ENCODE data around the gene NECTIN4. TPM values are rescaled to one million over a fixed set of nuclear protein-coding genes. Genes with fewer than 3 reads are reported as not detected.

The NECTIN4 gene
- total and polyA plus RNA-seq, 2 experiments from 2014 or later = 0.16 TPM; not detected in 1

DNA sequence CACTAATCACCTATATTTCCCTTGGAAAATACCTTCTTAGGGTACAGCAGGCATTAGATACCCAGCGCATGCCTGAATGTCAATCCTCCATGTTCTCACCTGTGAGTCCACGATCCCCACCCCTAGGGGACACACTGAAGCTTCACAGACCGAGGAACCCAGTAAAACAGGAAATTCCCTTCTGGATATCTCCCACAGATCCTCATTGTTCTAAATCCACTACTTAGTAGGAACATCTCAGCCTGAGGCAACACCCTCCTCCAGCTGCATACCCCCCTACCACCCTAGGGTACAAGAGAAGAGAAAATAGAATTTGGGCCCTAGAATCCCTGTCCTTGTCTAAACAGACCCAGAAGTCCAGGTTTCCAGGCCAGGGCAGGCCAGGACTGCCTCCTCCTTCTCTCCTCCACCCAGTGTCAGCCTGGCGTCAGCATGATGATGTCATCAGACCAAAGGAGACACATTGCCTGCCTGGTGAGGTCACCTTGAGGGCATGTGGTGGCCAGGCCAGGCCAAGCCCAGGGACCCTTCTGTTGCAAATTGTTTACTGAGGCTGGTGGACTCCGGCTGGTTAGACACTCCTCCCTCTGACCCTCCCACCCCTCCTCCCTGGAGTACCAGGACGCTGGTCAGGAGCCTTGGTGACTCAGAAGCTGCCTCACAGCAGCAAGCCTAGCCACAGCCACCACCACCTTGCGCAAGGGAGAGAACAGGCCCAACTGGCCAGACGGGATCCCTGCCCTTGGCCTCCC, 6.2 kb downstream of the NECTIN4 start (continued):
- no peak for TF ChIP-seq CREB1 (CRISPR knock-in tag; IDR thresholded peaks at IDR 0.05; ENCODE audit: low read depth)
- TF ChIP-seq, protein P1, sequence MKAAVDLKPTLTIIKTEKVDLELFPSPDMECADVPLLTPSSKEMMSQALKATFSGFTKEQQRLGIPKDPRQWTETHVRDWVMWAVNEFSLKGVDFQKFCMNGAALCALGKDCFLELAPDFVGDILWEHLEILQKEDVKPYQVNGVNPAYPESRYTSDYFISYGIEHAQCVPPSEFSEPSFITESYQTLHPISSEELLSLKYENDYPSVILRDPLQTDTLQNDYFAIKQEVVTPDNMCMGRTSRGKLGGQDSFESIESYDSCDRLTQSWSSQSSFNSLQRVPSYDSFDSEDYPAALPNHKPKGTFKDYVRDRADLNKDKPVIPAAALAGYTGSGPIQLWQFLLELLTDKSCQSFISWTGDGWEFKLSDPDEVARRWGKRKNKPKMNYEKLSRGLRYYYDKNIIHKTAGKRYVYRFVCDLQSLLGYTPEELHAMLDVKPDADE (IDR thresholded peaks at IDR 0.05) = no peak
- no peak for TF ChIP-seq STAT1 (IDR thresholded peaks at IDR 0.05; ENCODE audit: unreplicated experiment)
- TF ChIP-seq ZNF114 (CRISPR knock-in tag; IDR thresholded peaks at IDR 0.05) = no peak
- no peak for TF ChIP-seq POLR2AphosphoS5 (IDR thresholded peaks at IDR 0.05; ENCODE audit: low read depth)
- TF ChIP-seq, protein P2, sequence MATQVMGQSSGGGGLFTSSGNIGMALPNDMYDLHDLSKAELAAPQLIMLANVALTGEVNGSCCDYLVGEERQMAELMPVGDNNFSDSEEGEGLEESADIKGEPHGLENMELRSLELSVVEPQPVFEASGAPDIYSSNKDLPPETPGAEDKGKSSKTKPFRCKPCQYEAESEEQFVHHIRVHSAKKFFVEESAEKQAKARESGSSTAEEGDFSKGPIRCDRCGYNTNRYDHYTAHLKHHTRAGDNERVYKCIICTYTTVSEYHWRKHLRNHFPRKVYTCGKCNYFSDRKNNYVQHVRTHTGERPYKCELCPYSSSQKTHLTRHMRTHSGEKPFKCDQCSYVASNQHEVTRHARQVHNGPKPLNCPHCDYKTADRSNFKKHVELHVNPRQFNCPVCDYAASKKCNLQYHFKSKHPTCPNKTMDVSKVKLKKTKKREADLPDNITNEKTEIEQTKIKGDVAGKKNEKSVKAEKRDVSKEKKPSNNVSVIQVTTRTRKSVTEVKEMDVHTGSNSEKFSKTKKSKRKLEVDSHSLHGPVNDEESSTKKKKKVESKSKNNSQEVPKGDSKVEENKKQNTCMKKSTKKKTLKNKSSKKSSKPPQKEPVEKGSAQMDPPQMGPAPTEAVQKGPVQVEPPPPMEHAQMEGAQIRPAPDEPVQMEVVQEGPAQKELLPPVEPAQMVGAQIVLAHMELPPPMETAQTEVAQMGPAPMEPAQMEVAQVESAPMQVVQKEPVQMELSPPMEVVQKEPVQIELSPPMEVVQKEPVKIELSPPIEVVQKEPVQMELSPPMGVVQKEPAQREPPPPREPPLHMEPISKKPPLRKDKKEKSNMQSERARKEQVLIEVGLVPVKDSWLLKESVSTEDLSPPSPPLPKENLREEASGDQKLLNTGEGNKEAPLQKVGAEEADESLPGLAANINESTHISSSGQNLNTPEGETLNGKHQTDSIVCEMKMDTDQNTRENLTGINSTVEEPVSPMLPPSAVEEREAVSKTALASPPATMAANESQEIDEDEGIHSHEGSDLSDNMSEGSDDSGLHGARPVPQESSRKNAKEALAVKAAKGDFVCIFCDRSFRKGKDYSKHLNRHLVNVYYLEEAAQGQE (IDR thresholded peaks at IDR 0.05; ENCODE audit: unreplicated experiment) = no peak
- TF ChIP-seq ZNF331 (CRISPR knock-in tag; IDR thresholded peaks at IDR 0.05; ENCODE audit: low read depth) = no peak
- no peak for TF ChIP-seq EZH2phosphoT487 (IDR thresholded peaks at IDR 0.05; ENCODE audit: unreplicated experiment)
- TF ChIP-seq, protein P3, sequence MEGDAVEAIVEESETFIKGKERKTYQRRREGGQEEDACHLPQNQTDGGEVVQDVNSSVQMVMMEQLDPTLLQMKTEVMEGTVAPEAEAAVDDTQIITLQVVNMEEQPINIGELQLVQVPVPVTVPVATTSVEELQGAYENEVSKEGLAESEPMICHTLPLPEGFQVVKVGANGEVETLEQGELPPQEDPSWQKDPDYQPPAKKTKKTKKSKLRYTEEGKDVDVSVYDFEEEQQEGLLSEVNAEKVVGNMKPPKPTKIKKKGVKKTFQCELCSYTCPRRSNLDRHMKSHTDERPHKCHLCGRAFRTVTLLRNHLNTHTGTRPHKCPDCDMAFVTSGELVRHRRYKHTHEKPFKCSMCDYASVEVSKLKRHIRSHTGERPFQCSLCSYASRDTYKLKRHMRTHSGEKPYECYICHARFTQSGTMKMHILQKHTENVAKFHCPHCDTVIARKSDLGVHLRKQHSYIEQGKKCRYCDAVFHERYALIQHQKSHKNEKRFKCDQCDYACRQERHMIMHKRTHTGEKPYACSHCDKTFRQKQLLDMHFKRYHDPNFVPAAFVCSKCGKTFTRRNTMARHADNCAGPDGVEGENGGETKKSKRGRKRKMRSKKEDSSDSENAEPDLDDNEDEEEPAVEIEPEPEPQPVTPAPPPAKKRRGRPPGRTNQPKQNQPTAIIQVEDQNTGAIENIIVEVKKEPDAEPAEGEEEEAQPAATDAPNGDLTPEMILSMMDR (conservative IDR thresholded peaks at IDR 0.05; ENCODE audit: low read depth in 2 of 2) = no peak

DNA sequence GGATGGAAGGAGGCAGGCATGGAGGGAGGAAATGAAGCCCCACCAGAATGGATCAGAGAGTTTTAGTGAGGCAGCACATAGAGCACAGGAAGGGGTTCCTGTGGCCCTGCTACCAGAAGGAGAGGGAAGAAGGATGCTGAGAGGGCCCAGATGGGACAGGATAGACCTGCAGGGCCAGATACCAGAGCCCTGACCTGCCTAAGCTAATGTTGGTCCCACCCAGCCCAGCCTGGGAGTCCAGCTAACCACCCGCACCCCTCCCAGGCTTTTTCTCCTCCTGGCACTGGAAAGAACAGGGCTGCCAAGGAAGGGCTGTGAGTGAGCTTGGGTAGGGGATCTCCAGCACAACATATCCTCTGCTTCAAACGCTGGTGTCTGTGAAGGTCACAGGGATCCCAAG, 6.9 kb downstream of the NECTIN4 start:
- TF ChIP-seq ZNF331 (CRISPR knock-in tag; IDR thresholded peaks at IDR 0.05; ENCODE audit: low read depth) (no peak), STAT1 (IDR thresholded peaks at IDR 0.05; ENCODE audit: unreplicated experiment) (no peak), JUNB (IDR thresholded peaks at IDR 0.05; ENCODE audit: unreplicated experiment) (no peak), POLR2AphosphoS5 (IDR thresholded peaks at IDR 0.05; ENCODE audit: low read depth) (no peak), EZH2phosphoT487 (IDR thresholded peaks at IDR 0.05; ENCODE audit: unreplicated experiment) (no peak), EZH2 (IDR thresholded peaks at IDR 0.05; ENCODE audit: low read depth, unreplicated experiment) (no peak), NANOG (IDR thresholded peaks at IDR 0.05; ENCODE audit: borderline replicate concordance) (no peak)
- TF ChIP-seq, protein P1 (IDR thresholded peaks at IDR 0.05) = no peak
- TF ChIP-seq, protein P2 (IDR thresholded peaks at IDR 0.05; ENCODE audit: unreplicated experiment) = no peak
- Mint-ChIP-seq H3K36me3 (ENCODE audit: low read depth) (no peaks in the 10 kb centered on the region; the same call in 2 of the 3 replicates), H3K4me3 (no peak overlapping the region), H3K4me1 (peaks cover 19% of the 10 kb centered on the region), H3K9me3 (no peaks in the 10 kb centered on the region; the same call in 2 of the 3 replicates), H3K27me3 (ENCODE audit: insufficient read depth, low read depth, poor library complexity) (peaks cover 18% of the 10 kb centered on the region), H3K27ac (no peak overlapping the region)
- Histone ChIP-seq H3K27me3 (ENCODE audit: insufficient read depth) (no peaks in the 10 kb centered on the region), H3K4me1 (ENCODE audit: insufficient read depth) (peaks cover 16% of the 10 kb centered on the region), H4K20me1 (replicated peaks; ENCODE audit: insufficient read depth) (no peaks in the 10 kb centered on the region), H3K4me3 (no peak overlapping the region), H3K27ac (ENCODE audit: low read depth) (no peak overlapping the region), H3F3A (replicated peaks; ENCODE audit: low read depth) (peaks cover 5% of the 10 kb centered on the region; the same call in 1 of the 2 replicates), H3K79me2 (replicated peaks; ENCODE audit: insufficient read depth) (no peaks in the 10 kb centered on the region), H3K4me2 (no peak overlapping the region), H2AFZ (no peak overlapping the region), H3K9me2 (ENCODE audit: insufficient read depth) (peaks cover 5% of the 10 kb centered on the region), H3K36me3 (ENCODE audit: insufficient read depth) (no peaks in the 10 kb centered on the region)
- no peak for ATAC-seq
- no peak for DNase-seq (ENCODE audit: low spot score)

Data from GM23338 (cell line).